ENCODE measurements around the gene XCL2. TPM values are rescaled to one million over a fixed set of nuclear protein-coding genes. Genes with fewer than 3 reads are reported as not detected.
"Not testable (repeated sequence)": the region's sequence is repeated elsewhere in the genome, so short reads cannot be mapped to it uniquely, and the experiment has no call there.

The XCL2 gene, protein sequence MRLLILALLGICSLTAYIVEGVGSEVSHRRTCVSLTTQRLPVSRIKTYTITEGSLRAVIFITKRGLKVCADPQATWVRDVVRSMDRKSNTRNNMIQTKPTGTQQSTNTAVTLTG
- total RNA-seq = not detected

DNA sequence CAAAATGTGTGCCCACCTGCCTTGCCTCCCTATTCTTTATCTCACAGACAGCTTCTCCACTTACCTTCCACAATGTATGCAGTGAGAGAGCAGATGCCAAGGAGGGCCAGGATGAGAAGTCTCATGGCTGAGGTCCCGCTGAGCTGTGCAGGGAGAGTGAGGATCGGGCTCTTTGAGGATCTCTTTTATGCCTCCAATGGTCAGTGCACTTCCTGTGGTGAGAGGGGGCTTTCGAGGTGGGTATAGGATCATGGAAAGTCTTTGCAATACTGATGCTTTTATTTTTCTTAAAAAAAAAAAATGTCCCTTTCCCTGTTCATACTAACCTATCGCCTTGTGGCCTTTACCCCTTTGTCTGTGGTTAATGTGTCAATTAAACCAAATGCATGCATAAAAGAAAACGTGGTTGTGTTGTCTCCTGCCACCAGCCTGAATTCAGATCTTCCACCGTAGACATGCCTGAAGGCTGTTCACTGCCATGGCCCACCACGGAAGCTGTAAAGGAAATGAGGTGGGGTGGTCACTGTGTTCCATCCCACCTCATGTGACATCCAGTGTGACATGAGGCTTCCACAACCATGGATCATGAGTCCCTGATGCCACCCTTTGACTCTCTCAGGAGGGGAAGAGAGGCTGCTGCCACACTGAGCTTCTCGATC is at the start of gene XCL2:
Gene XCL2, minus strand, starts transcription at position 158 of the 659 bp plus-strand sequence. Its CDS starts 33 bp downstream, at position 125.
- not testable (repeated sequence) for DNase-seq

GRCh38 chr1:168591641-168592250 is 47.9 kb upstream of the XCL2 start:
- DNase-seq = no peak

DNA sequence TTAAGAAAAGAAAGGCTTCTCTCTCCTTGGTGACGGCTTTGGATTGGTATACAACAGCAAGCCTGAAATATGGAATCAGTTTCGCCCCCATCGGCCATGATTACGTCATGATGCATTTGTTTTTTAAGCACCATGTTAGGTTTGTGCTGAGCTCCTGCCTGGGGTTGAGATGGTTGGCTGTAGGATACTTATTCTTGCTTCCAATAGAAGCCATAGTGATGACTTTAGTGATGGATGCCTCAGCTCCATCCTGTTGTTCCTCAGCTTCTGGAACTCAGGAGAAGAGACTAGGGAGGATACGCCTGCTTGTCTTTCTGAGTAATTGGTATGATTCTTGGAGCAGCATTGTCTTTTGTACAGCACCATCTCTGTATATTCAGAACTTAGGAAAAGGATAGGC is 47.3 kb upstream of the XCL2 start:
- DNase-seq = no peak

GRCh38 chr1:168589167-168589566 is 45.4 kb upstream of the XCL2 start:
- no peak for DNase-seq

DNA sequence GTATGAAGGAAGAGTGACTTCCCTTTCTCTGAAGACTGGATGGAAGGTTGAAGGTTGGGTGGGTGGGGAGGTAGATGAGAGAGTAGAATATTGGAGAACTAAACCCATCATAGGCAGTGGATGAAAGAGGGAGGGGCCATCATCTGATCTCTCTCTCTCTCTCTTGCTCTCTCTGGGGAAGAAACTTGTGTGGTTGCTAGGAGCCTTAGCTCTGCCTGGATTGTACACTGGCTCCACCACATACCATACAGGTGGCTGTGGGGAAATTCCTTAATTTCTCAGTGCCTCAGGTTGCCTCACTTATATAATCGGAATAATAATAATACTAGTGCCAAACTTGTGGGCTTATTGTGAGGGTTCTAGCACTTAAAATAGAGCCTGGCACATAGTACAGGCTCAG is 42.1 kb upstream of the XCL2 start:
- no peak for DNase-seq

- DNase-seq = no peak
Measured at GRCh38 chr1:168585191-168585590, 41.4 kb upstream of the XCL2 start.

- no peak for DNase-seq
Measured at GRCh38 chr1:168583571-168583970, 39.8 kb upstream of the XCL2 start.

- DNase-seq = no peak
Measured at GRCh38 chr1:168582688-168583336, 39.0 kb upstream of the XCL2 start.

GRCh38 chr1:168581817-168582572 is 38.2 kb upstream of the XCL2 start:
- no peak for DNase-seq

GRCh38 chr1:168580991-168581390 is 37.2 kb upstream of the XCL2 start:
- not testable (repeated sequence) for DNase-seq

- DNase-seq = not testable (repeated sequence)
Measured at GRCh38 chr1:168580290-168580689, 36.5 kb upstream of the XCL2 start.

DNA sequence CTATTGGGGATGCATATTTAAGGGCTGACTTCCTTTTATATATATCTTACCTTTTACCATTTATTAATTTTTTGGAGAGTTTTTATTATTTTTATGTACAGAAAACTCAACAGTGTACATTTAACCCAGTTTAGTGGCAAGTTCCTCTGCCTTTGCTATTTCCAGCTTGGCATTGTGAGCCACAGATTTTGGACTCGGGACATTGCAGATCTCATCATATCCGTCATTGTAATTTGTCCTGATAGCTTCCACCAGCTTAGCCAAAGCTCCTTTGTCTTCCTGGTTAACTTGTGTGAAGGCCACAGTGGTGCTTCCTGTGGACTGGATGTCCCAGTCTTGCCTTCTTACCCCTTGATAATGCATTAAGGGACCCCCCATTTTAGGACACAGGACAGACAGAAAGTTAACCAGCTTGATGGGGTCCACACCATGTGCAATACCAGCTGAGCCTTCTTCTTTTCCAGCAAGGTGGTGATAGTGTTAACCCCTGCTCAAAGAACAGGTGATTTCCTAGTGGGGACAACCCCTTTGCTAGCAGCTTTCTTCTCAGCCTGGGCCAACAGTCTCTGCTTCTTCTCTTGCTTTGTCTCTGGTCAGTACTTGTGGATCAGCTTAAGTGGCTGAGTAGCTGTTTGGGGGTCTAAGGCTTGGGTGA is 34.9 kb upstream of the XCL2 start:
- not testable (repeated sequence) for DNase-seq

DNA sequence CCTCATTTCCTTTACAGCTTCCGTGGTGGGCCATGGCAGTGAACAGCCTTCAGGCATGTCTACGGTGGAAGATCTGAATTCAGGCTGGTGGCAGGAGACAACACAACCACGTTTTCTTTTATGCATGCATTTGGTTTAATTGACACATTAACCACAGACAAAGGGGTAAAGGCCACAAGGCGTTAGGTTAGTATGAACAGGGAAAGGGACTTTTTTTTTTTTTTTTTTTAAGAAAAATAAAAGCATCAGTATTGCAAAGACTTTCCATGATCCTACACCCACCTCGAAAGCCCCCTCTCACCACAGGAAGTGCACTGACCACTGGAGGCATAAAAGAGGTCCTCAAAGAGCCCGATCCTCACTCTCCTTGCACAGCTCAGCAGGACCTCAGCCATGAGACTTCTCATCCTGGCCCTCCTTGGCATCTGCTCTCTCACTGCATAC is 32.5 kb upstream of the XCL2 start, which contains the start of gene XCL1:
Gene XCL1, plus strand, starts transcription at position 361 of the 444 bp plus-strand sequence. Its CDS starts 33 bp downstream, at position 394.
- not testable (repeated sequence) for DNase-seq

DNA sequence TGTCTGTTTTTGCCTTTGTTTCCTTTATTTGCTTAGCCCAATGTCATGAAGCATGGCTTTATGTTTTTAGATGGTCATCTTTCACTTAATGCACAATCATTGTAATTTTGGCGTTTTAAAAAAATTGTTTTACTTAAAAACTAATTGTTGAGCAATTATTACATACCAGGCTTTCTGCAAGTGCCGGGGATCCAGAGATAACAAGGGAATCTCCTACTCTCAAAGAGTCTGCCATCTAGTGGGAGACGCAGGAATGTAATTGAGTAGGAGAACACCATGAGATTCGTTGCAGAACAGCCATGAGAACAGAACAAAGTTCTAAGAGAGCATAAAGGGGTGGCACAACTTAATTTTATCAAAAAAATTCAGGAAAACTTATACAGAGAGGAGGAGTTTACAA is 30.4 kb upstream of the XCL2 start:
- not testable (repeated sequence) for DNase-seq

- no peak for DNase-seq
Measured at GRCh38 chr1:168572633-168573032, 28.8 kb upstream of the XCL2 start.

DNA sequence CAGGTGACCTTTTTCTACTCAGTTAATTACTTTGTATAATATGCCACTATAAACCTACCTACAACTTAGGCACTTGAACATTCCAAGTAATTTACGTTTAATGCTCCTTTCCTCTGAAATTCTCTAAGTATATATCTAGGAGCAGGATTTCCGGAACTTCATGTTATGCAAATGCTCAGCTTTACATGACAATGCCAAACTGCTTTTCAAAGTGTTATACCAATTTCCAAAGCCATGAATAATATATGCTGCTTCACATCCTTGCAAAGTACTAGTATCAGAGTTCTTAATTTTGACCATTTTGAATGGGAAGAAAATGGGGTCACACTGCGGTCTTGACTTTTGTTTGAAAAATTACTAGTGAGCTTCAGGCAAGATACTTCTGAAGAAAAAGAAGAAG is 26.9 kb upstream of the XCL2 start:
- no peak for DNase-seq

DNA sequence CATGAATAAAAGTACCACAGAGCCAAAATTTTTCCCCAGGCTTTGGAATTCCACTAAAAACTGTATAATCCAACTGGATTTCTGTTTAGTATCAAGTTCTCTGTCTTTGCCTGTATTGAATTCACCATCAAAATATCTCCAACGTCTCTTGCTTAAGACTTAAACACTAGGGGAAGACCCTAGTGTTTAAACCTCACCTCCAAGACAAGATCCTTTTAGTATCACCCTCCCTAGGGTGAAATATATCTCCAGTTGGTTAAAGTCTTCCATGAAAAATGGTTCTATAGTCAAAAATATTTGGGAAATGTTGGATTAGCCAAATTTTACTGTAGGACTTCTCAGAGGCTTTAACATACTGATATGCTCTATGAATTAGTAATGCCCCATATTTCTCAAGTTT is 24.5 kb upstream of the XCL2 start:
- no peak for DNase-seq

DNA sequence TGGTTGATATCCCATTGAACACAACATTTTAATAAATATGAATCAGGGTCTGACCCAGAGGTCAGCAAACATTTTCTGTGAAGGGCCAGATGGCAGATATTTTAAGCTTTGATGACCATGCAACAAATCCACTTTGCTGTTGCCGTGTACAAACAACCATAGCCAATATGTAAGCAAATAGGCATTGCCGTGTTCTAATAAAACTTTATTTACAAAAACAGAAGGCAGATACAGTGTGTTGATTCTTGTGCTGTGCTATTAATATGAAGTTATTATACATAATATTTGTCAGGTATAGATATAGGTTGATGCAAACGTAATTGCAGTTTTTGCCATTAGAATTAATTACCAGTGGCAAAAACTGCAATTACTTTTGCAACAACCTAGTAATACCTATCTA is 23.8 kb upstream of the XCL2 start:
- DNase-seq = no peak

DNA sequence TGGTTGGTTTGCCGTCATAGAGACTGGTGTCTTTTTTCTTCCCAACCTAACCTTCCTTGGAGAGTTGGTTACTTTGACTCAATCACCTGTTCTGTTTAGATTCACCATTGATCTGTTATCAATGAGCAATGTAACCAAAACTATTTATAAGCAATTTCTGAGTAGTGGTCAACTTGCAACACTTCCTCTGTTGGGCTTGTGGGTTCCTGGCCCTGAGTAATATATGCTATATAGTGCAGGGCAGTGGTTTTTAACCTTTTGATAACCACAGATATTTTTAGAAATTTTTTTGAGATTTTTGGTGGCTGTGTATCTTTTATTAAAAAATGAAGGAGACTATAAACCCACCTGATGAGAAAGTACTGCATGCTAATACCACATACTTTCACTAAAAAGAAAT is 23.2 kb upstream of the XCL2 start:
- no peak for DNase-seq

DNA sequence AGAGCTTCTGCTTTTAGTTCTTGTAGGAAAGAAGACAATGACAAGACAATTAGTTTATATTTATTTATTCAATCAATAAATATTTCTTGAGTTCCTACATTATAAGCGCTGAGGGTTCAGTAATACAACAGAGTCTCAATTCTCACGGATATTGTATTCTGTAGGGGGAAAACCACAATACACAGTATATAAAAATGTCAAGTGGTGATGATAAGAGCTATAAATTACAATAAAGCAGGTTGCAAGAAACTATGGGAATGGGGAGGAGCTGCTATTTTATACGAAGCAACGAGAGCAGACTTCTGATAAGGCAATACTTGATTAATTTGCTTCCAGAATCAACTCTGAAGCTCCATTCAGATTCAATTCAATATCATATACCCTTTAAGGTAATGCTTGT is 22.0 kb upstream of the XCL2 start:
- no peak for DNase-seq

GRCh38 chr1:168561989-168562388 is 18.2 kb upstream of the XCL2 start:
- DNase-seq = no peak

DNA sequence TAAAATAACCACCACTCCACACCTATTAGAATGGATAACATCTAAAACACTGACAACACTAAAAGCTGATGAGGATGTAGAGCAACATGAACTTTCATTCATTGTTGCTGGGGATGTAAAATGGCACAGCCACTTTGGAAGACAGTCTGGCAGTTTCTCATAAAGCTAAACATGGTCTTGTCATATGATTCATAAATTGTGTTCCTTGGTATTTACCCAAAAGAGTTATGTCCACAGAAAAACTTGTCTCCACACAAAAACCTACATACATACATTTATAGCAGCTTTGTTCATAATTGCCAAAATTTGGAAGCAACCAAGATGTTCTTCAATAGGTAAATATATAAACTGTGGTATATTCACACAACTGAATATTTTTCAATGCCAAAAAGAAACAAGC is 16.6 kb upstream of the XCL2 start:
- no peak for DNase-seq

All from occipital lobe (tissue), 2 donors.